ENCODE measurements around the gene MME. TPM values are rescaled to one million over a fixed set of nuclear protein-coding genes. Genes with fewer than 3 reads are reported as not detected.

Gene MME
- total and polyA plus RNA-seq, 2 of the 4 experiments (the other 2 are of a cell fraction): 11.7 to 22.8 TPM

- dilution Hi-C loops (cut with HindIII; ENCODE audit: low sequenced_read_pairs, unreplicated experiment): no loop called here
- peak; percentile 81 for DNase-seq
Observed at GRCh38 chr3:155233213-155233612, 153.1 kb downstream of the MME start.

More at GRCh38 chr3:155233213-155233612, 153.1 kb downstream of the MME start:
- peak overlapping the region; percentile 18; the same call in 1 of the 2 replicates for H3K18ac ChIP-seq (ENCODE audit: low read depth, low read length)
- H3K56ac ChIP-seq (ENCODE audit: extremely low read depth, insufficient read depth, low read length): no peak overlapping the region
- H3K9me3 ChIP-seq (ENCODE audit: control insufficient read depth, insufficient read depth, low read length): no peaks in the 10 kb centered on the region
- no peak for TF ChIP-seq FOS (IDR thresholded peaks at IDR 0.05; ENCODE audit: low read depth, low read length)
- H3K36me3 ChIP-seq (ENCODE audit: control insufficient read depth, insufficient read depth, low read length): no peaks in the 10 kb centered on the region
- H2AK5ac ChIP-seq (ENCODE audit: low read depth, low read length): no peak overlapping the region
- peak overlapping the region; percentile 50 for H2BK20ac ChIP-seq (ENCODE audit: low read depth, low read length)
- H4K5ac ChIP-seq (ENCODE audit: low read depth, low read length): no peak overlapping the region
- no peaks in the 10 kb centered on the region for H3K27me3 ChIP-seq (ENCODE audit: control insufficient read depth, insufficient read depth, low read length)
- no peak overlapping the region for H3K14ac ChIP-seq (replicated peaks; ENCODE audit: low read depth, low read length)
- in situ Hi-C loops (cut with MboI; ENCODE audit: low sequenced_read_pairs): no loop called here
- H3K9me1 ChIP-seq (ENCODE audit: insufficient read depth, low read length): peaks cover 7% of the 10 kb centered on the region
- BruUV-seq (replicated peaks): no TSS peak
- H2AK9ac ChIP-seq (replicated peaks; ENCODE audit: low read depth, low read length, poor library complexity): no peak overlapping the region
- H3K9ac ChIP-seq (ENCODE audit: low read depth, low read length): no peak overlapping the region
- intact Hi-C loops (cut with micrococcal nuclease): no loop called here
- H2AFZ ChIP-seq (replicated peaks; ENCODE audit: low read length, poor library complexity): no peak overlapping the region
- peak overlapping the region in 1 of 2 experiments; percentile 7; a peak in 2 of 4 replicates for H4K8ac ChIP-seq (ENCODE audit: low read depth in 2 of 2, low read length in 2 of 2)
- no peaks in the 10 kb centered on the region for H4K20me1 ChIP-seq (ENCODE audit: insufficient read depth, low read length)
- H3K4me1 ChIP-seq (ENCODE audit: control insufficient read depth, insufficient read depth, low read length): peaks cover 3% of the 10 kb centered on the region
- peak; percentile 43 for ATAC-seq (ENCODE audit: low read depth)
- no peak overlapping the region for H3K27ac ChIP-seq (ENCODE audit: insufficient read depth, low read length)
- H2BK15ac ChIP-seq (ENCODE audit: low read depth, low read length): peak overlapping the region; percentile 5; the same call in 1 of the 3 replicates
- peak overlapping the region; percentile 29 for H2BK120ac ChIP-seq (ENCODE audit: low read depth, low read length)
- 0% methylated on average over 1 of the region's 2 CpGs; no CpG with 5 or more reads in 1 of the 2 experiments for WGBS, 2 experiments (ENCODE audit: extremely low coverage in 2 of 2, insufficient read length in 1 of 2)
- H2BK5ac ChIP-seq (ENCODE audit: low read depth, low read length, poor library complexity, severe bottlenecking): peak overlapping the region; percentile 3
- no peak overlapping the region for H3K23ac ChIP-seq (ENCODE audit: low read depth, low read length)
- peak overlapping the region; percentile 5; the same call in 1 of the 2 replicates for H4K91ac ChIP-seq (ENCODE audit: insufficient read depth, low read depth, low read length)
- peak overlapping the region; percentile 46 for H3K4ac ChIP-seq (ENCODE audit: low read depth, low read length)
- no peak overlapping the region for H3K4me3 ChIP-seq (ENCODE audit: insufficient read depth, low read depth, low read length)
- POLR2A ChIA-PET (ENCODE audit: unreplicated experiment): no interaction called here
- no peaks in the 10 kb centered on the region for H3K79me1 ChIP-seq (ENCODE audit: low read depth in 1 of 2, low read length in 2 of 2)
- CTCF ChIA-PET: no interaction called here
- no peak overlapping the region for H3K4me2 ChIP-seq (ENCODE audit: low read depth, low read length)

Other genes with a start within 250 kb of the MME start
- gene STRIT1, start 213.4 kb downstream of the MME start, total RNA-seq (2012; rRNA removed): not detected in 2 replicates
- gene STRIT1, start 213.4 kb downstream of the MME start, polyA plus RNA-seq (2012; rRNA removed): not detected in 2 replicates